Glutamatergic neuron (in vitro differentiated cells): ENCODE measurements around the gene PIGN. TPM values are rescaled to one million over a fixed set of nuclear protein-coding genes. Genes with fewer than 3 reads are reported as not detected.

Experiments used
- DNase-seq: peaks from one replicate; pipeline ENCODE4 v3.0.0; 2022
- H3K27ac Mint-ChIP-seq: one replicate; pipeline ENCODE4 v1.8.0; 2020; ENCODE audit warnings: mild to moderate bottlenecking, mixed read lengths, inconsistent platforms; ENCODE audit not compliant: unreplicated experiment
- H3K27me3 Mint-ChIP-seq: one replicate; pipeline ENCODE4 v1.8.0; 2020; ENCODE audit warnings: mild to moderate bottlenecking, moderate library complexity, mixed read lengths, inconsistent platforms; ENCODE audit not compliant: unreplicated experiment
- H3K36me3 Mint-ChIP-seq: one replicate; pipeline ENCODE4 v1.8.0; 2020; ENCODE audit warnings: mild to moderate bottlenecking, mixed read lengths, inconsistent platforms; ENCODE audit not compliant: unreplicated experiment
- H3K4me1 Mint-ChIP-seq: one replicate; pipeline ENCODE4 v1.8.0; 2020; ENCODE audit warnings: mild to moderate bottlenecking, low read depth, mixed read lengths, inconsistent platforms; ENCODE audit not compliant: unreplicated experiment
- H3K4me3 Mint-ChIP-seq: one replicate; pipeline ENCODE4 v1.8.0; 2020; ENCODE audit warnings: mild to moderate bottlenecking, mixed read lengths, inconsistent platforms; ENCODE audit not compliant: unreplicated experiment
- H3K9me3 Mint-ChIP-seq: one replicate; pipeline ENCODE4 v1.8.0; 2020; ENCODE audit warnings: mild to moderate bottlenecking, moderate library complexity, mixed read lengths, inconsistent platforms; ENCODE audit not compliant: unreplicated experiment
- CTCF ChIP-seq: fragments of 200-600 bp; sonication (generic); IDR thresholded peaks from one replicate; pipeline ENCODE4 v1.5.0; 2021; ENCODE audit not compliant: partially characterized antibody, unreplicated experiment
- total RNA-seq: library from RNA; stranded (reverse); fragmentation: NEBNext Ultra II Directional; extraction: Animal tissue kit (Norgen Biotek cat#: 25700); gene quantifications from one replicate; pipeline ENCODE4 v1.2.1, GENCODE V29; 2021; ENCODE audit not compliant: unreplicated experiment

Gene PIGN
- total RNA-seq, 1 donor from 2014 or later, result 10.2 TPM

GRCh38 chr18:62009521-62009920 lies 177.3 kb downstream of the PIGN start:
- H3K9me3 Mint-ChIP-seq, result peaks cover 5% of the 10 kb centered on the region
- H3K27ac Mint-ChIP-seq, result no peak overlapping the region
- TF ChIP-seq CTCF, result no peak
- H3K36me3 Mint-ChIP-seq, result peaks cover 12% of the 10 kb centered on the region
- no peak overlapping the region for H3K4me3 Mint-ChIP-seq
- H3K27me3 Mint-ChIP-seq, result peaks cover 6% of the 10 kb centered on the region
- no peaks in the 10 kb centered on the region for H3K4me1 Mint-ChIP-seq
- DNase-seq, result no peak

- no peak for TF ChIP-seq CTCF
- Mint-ChIP-seq H3K27me3 (peaks cover 2% of the 10 kb centered on the region), H3K27ac (no peak overlapping the region), H3K9me3 (peaks cover 18% of the 10 kb centered on the region), H3K4me3 (no peak overlapping the region), H3K36me3 (peaks cover 21% of the 10 kb centered on the region), H3K4me1 (no peaks in the 10 kb centered on the region)
- no peak for DNase-seq
These were observed 185.5 kb downstream of the PIGN start for GRCh38 chr18:62001396-62001795.

GRCh38 chr18:61998957-61999356 lies 187.9 kb downstream of the PIGN start:
- TF ChIP-seq CTCF, result no peak
- Mint-ChIP-seq H3K9me3 (peaks cover 11% of the 10 kb centered on the region), H3K27me3 (peaks cover 2% of the 10 kb centered on the region), H3K27ac (no peak overlapping the region), H3K4me3 (no peak overlapping the region), H3K36me3 (peaks cover 8% of the 10 kb centered on the region), H3K4me1 (no peaks in the 10 kb centered on the region)
- no peak for DNase-seq

- H3K36me3 Mint-ChIP-seq, result peaks cover 8% of the 10 kb centered on the region
- H3K4me1 Mint-ChIP-seq, result no peaks in the 10 kb centered on the region
- no peak overlapping the region for H3K4me3 Mint-ChIP-seq
- no peak overlapping the region for H3K27ac Mint-ChIP-seq
- TF ChIP-seq CTCF, result no peak
- peaks cover 11% of the 10 kb centered on the region for H3K9me3 Mint-ChIP-seq
- no peak for DNase-seq
- peaks cover 2% of the 10 kb centered on the region for H3K27me3 Mint-ChIP-seq
These were observed 188.5 kb downstream of the PIGN start for GRCh38 chr18:61998335-61998734.

- TF ChIP-seq CTCF, result no peak
- Mint-ChIP-seq H3K36me3 (no peaks in the 10 kb centered on the region), H3K27me3 (peaks cover 2% of the 10 kb centered on the region), H3K4me1 (no peaks in the 10 kb centered on the region), H3K9me3 (peaks cover 4% of the 10 kb centered on the region), H3K27ac (no peak overlapping the region), H3K4me3 (no peak overlapping the region)
- DNase-seq, result no peak
These were observed 191.2 kb downstream of the PIGN start for GRCh38 chr18:61995618-61996017.
